ENCODE measurements around the gene CHRNA4. TPM values are rescaled to one million over a fixed set of nuclear protein-coding genes. Genes with fewer than 3 reads are reported as not detected.

Gene CHRNA4
- total and polyA plus RNA-seq, 11 donors, result 0.06 to 1.5 (median 0.37) TPM; not detected in 5

DNA sequence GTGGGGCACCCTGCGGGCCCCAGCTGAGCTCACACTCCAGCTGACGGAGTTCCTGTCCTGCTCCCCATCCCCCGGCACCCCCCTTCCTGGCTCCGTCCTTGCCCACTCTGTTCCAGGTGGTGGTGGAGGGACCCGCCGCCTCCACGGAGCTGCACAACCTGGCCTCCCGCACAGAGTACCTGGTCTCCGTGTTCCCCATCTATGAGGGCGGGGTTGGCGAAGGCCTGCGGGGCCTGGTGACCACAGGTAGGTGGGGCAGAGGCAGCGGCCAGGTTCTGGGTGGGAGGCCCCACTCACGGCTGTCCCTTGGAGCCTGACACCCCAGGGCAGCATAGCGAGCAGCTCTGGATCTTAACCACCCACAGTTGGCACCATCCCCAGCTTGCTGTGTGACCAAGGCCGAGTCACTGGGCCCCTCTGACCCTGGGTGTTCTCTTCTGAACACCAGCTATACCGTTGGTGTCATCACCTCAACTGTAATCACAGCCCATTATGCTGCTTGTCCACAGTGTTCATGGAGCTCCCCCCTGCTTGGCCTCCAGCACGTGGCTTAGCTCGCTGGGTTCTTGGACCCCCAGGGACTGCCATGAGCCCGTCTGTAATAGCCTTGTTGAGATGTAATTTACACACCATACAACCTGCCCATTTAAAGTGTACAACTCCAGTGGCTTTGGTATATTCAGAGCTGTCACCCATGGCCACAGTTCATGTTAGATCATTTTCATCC is 50.7 kb downstream of the CHRNA4 start:
- Histone ChIP-seq H3K4me3 (no peak overlapping the region), H3K36me3 (no peaks in the 10 kb centered on the region), H3K9me3 (no peaks in the 10 kb centered on the region), H3K4me1 (peaks cover 0 to 7% (median 0%) of the 10 kb centered on the region in 12 donors), H3K27me3 (peaks cover 13 to 48% (median 31%) of the 10 kb centered on the region in 9 donors), H3K27ac (no peak overlapping the region)
- TF ChIP-seq POLR2A (IDR thresholded peaks at IDR 0.05), result no peak
- TF ChIP-seq, protein P1, sequence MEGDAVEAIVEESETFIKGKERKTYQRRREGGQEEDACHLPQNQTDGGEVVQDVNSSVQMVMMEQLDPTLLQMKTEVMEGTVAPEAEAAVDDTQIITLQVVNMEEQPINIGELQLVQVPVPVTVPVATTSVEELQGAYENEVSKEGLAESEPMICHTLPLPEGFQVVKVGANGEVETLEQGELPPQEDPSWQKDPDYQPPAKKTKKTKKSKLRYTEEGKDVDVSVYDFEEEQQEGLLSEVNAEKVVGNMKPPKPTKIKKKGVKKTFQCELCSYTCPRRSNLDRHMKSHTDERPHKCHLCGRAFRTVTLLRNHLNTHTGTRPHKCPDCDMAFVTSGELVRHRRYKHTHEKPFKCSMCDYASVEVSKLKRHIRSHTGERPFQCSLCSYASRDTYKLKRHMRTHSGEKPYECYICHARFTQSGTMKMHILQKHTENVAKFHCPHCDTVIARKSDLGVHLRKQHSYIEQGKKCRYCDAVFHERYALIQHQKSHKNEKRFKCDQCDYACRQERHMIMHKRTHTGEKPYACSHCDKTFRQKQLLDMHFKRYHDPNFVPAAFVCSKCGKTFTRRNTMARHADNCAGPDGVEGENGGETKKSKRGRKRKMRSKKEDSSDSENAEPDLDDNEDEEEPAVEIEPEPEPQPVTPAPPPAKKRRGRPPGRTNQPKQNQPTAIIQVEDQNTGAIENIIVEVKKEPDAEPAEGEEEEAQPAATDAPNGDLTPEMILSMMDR (IDR thresholded peaks at IDR 0.05), result no peak
- DNase-seq, result peak in 3 of 5 donors; percentile 20 to 58 (median 28)
- no peak for ATAC-seq
- WGBS, 4 donors, result 71 to 82% (median 77%) methylated on average over 8 to 20 of the region's 20 CpGs
- intact Hi-C loops (cut with DNase I), result loop anchor here in 1 of 10 donors (1.0 kb wide), 1 partner anchor 71 kb away; no protein-coding TSS in a partner anchor

DNA sequence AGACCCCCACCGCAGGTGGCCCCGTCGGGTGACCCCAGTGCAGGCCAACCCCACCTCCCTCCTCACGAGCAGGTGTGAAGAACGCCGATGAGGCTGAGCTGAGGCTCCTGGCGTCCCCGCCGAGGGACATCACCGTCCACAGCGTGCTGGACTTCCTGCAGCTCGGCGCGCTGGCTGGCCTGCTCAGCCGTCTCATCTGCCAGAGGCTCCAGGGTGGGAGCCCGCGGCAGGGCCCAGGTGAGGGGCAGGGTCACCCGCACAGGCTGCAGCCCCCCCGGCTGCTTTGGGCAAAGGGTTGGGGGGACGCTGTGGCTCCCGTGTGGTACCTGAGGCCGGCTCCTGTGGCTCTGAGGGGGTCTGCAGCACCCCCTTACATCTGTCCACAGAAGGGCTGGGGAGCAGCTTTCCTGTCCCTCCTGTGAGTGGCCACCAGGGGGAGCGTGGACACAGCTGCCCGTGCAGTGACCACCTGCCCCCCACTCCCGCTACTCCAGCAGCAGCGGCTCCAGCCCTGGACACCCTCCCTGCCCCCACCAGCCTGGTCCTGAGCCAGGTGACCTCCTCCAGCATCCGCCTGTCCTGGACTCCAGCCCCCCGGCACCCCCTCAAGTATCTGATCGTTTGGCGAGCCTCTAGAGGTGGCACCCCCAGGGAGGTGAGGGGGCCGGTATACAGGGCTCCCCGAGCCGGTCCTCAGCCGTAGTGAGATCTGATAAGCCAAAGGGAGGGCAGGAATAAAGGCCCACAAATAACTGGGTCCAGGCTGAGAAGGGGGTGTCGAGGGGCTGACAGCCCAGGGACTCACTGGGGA is 51.7 kb downstream of the CHRNA4 start:
- intact Hi-C loops (cut with DNase I), result loop anchor here in 9 of 10 donors (1.0 to 2.0 kb wide), 3 partner anchors 71 to 73 kb away; no protein-coding TSS in a partner anchor
- H3K9me3 ChIP-seq, result no peaks in the 10 kb centered on the region
- peaks cover 13 to 56% (median 31%) of the 10 kb centered on the region in 9 donors for H3K27me3 ChIP-seq
- H3K27ac ChIP-seq, result no peak overlapping the region
- peak in 4 of 5 donors; percentile 50 to 68 (median 58) for DNase-seq
- H3K4me1 ChIP-seq, result peaks cover 0 to 7% (median 0%) of the 10 kb centered on the region in 12 donors
- no peaks in the 10 kb centered on the region for H3K36me3 ChIP-seq
- H3K4me3 ChIP-seq, result no peak overlapping the region
- ATAC-seq, result peak in 3 of 4 donors; percentile 39 to 54 (median 54)
- TF ChIP-seq, protein P1 (IDR thresholded peaks at IDR 0.05), result peak; percentile 74 to 93 (median 88)
- no peak for TF ChIP-seq POLR2A (IDR thresholded peaks at IDR 0.05)
- 33 to 43% (median 36%) methylated on average over 22 to 35 of the region's 35 CpGs for WGBS, 4 donors

DNA sequence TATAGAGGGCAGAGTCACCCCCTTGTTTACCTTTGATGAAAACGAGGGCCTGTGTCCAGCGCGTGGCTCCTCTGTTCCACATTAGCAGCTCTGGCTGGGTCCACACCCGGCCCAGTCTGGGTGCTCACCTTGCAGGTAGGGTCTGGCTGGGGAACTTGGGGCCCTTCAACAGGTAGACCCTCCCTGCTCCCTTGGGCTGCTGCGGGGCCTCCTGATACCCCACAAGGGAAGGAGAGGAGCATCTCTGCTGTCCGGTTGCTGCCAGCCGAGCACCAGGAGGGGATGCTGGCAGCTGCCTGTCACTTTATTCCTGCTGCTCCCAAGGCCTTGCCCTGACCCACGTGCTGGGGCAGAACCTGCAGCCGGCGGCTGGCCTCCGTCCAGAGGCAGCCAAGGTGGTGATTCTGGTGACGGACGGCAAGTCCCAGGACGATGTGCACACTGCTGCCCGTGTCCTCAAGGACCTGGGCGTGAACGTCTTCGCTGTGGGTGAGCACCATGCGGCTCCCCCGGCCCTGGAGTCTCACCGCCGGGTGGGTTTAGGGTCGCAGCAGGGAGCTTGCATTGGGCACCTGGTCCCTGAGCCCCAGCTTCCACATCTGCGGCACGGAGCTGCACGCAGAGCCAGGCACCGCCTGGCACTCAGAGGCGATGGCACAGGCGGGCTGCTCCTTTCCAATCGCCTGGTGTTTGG is 52.8 kb downstream of the CHRNA4 start:
- Histone ChIP-seq H3K36me3 (no peaks in the 10 kb centered on the region), H3K4me1 (peaks cover 0 to 3% (median 0%) of the 10 kb centered on the region in 12 donors), H3K4me3 (no peak overlapping the region), H3K27ac (no peak overlapping the region), H3K27me3 (peaks cover 13 to 56% (median 31%) of the 10 kb centered on the region in 9 donors), H3K9me3 (no peaks in the 10 kb centered on the region)
- DNase-seq (peak in 2 of 5 donors; percentile 16 to 44), ATAC-seq (no peak)
- TF ChIP-seq, protein P1 (IDR thresholded peaks at IDR 0.05), result no peak
- TF ChIP-seq POLR2A (IDR thresholded peaks at IDR 0.05), result no peak
- intact Hi-C loops (cut with DNase I), result loop anchor here in 5 of 10 donors (2.0 kb wide), 2 partner anchors 72 to 74 kb away; no protein-coding TSS in a partner anchor
- WGBS, 4 donors, result 77 to 83% (median 80%) methylated on average over 9 to 30 of the region's 30 CpGs
